GM18505 (cell line): ENCODE measurements around the gene ATRNL1.
"Not testable (repeated sequence)": the region's sequence is repeated elsewhere in the genome, so short reads cannot be mapped to it uniquely, and the experiment has no call there.

Experiments
- ATAC-seq: cut with Tn5 transposase; IDR thresholded peaks from one replicate; pipeline ENCODE4 v1.9.1; 2021; ENCODE audit not compliant: unreplicated experiment
- POLR2A ChIP-seq: IDR thresholded peaks from 4 replicates; pipeline ENCODE4 v1.6.1; 2011; ENCODE audit warnings: borderline replicate concordance; ENCODE audit not compliant: insufficient read depth, insufficient read length; ENCODE audit errors: extremely low read depth

ATRNL1 gene

GRCh38 chr10:115660391-115660790, 567.2 kb downstream of the ATRNL1 start:
- ATAC-seq = no peak
- no peak for TF ChIP-seq POLR2A

GRCh38 chr10:115662422-115662821, 569.3 kb downstream of the ATRNL1 start:
- no peak for TF ChIP-seq POLR2A
- no peak for ATAC-seq

- ATAC-seq = no peak
Measured at GRCh38 chr10:115665549-115665948, 572.4 kb downstream of the ATRNL1 start.

GRCh38 chr10:115674496-115674895, 581.3 kb downstream of the ATRNL1 start:
- no peak for TF ChIP-seq POLR2A
- ATAC-seq = no peak

More at GRCh38 chr10:115665549-115665948, 572.4 kb downstream of the ATRNL1 start:
- TF ChIP-seq POLR2A = no peak

GRCh38 chr10:115696747-115697146, 603.6 kb downstream of the ATRNL1 start:
- ATAC-seq = no peak
- no peak for TF ChIP-seq POLR2A

- no peak for TF ChIP-seq POLR2A
- ATAC-seq = no peak
Measured at GRCh38 chr10:115706026-115706425, 612.9 kb downstream of the ATRNL1 start.

- ATAC-seq = no peak
- TF ChIP-seq POLR2A = no peak
Measured at GRCh38 chr10:115706488-115707076, 613.4 kb downstream of the ATRNL1 start.

GRCh38 chr10:115710136-115710535, 617.0 kb downstream of the ATRNL1 start:
- no peak for ATAC-seq
- TF ChIP-seq POLR2A = no peak

GRCh38 chr10:115711306-115711705, 618.1 kb downstream of the ATRNL1 start:
- no peak for TF ChIP-seq POLR2A
- ATAC-seq = no peak

- no peak for ATAC-seq
- TF ChIP-seq POLR2A = no peak
Measured at GRCh38 chr10:115720121-115720520, 627.0 kb downstream of the ATRNL1 start.

GRCh38 chr10:115727129-115727528, 634.0 kb downstream of the ATRNL1 start:
- TF ChIP-seq POLR2A = no peak
- no peak for ATAC-seq

- no peak for TF ChIP-seq POLR2A
- no peak for ATAC-seq
Measured at GRCh38 chr10:115744089-115744488, 650.9 kb downstream of the ATRNL1 start.

GRCh38 chr10:115745943-115746342, 652.8 kb downstream of the ATRNL1 start:
- TF ChIP-seq POLR2A = no peak
- ATAC-seq = no peak

GRCh38 chr10:115747811-115748210, 654.6 kb downstream of the ATRNL1 start:
- no peak for TF ChIP-seq POLR2A

GRCh38 chr10:115758488-115758887, 665.3 kb downstream of the ATRNL1 start:
- ATAC-seq = not testable (repeated sequence)

More at GRCh38 chr10:115747811-115748210, 654.6 kb downstream of the ATRNL1 start:
- no peak for ATAC-seq

GRCh38 chr10:115760131-115760530, 667.0 kb downstream of the ATRNL1 start:
- TF ChIP-seq POLR2A = no peak
- no peak for ATAC-seq

- no peak for TF ChIP-seq POLR2A
- no peak for ATAC-seq
Measured at GRCh38 chr10:115761166-115761565, 668.0 kb downstream of the ATRNL1 start.
